ENCODE data around the gene MAGI1. TPM values are rescaled to one million over a fixed set of nuclear protein-coding genes. Genes with fewer than 3 reads are reported as not detected.

Gene MAGI1
- total RNA-seq, 4 donors from 2014 or later, result 49.5 to 72.1 (median 67.6) TPM

DNA sequence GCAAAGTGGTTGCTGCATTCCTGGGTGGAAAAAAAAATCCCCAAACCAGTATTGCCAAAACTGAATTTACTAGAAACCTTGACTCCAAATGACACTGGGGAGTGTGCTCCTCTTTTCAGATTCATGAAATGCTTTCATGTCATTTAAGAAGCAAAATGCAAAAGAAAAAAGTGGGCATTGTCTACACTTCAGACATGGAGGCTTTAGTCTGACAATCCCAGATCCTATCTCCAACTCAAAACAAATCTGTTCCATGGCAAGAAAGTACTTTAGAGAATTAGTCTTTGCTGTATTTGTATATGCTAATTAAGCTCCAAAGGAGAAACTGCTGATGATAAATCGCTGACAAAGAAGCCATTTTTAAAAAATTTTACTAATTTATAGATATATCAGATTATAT, 366.7 kb downstream of the MAGI1 start:
- no peak for DNase-seq
- Histone ChIP-seq H3K27ac (no peak overlapping the region), H3K36me3 (no peaks in the 10 kb centered on the region), H3K27me3 (no peaks in the 10 kb centered on the region), H3K4me1 (no peaks in the 10 kb centered on the region), H3K9me3 (no peaks in the 10 kb centered on the region), H3K4me3 (no peak overlapping the region)
- TF ChIP-seq, protein P1, sequence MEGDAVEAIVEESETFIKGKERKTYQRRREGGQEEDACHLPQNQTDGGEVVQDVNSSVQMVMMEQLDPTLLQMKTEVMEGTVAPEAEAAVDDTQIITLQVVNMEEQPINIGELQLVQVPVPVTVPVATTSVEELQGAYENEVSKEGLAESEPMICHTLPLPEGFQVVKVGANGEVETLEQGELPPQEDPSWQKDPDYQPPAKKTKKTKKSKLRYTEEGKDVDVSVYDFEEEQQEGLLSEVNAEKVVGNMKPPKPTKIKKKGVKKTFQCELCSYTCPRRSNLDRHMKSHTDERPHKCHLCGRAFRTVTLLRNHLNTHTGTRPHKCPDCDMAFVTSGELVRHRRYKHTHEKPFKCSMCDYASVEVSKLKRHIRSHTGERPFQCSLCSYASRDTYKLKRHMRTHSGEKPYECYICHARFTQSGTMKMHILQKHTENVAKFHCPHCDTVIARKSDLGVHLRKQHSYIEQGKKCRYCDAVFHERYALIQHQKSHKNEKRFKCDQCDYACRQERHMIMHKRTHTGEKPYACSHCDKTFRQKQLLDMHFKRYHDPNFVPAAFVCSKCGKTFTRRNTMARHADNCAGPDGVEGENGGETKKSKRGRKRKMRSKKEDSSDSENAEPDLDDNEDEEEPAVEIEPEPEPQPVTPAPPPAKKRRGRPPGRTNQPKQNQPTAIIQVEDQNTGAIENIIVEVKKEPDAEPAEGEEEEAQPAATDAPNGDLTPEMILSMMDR (IDR thresholded peaks at IDR 0.05), result no peak
- TF ChIP-seq POLR2A (IDR thresholded peaks at IDR 0.05), result no peak

DNA sequence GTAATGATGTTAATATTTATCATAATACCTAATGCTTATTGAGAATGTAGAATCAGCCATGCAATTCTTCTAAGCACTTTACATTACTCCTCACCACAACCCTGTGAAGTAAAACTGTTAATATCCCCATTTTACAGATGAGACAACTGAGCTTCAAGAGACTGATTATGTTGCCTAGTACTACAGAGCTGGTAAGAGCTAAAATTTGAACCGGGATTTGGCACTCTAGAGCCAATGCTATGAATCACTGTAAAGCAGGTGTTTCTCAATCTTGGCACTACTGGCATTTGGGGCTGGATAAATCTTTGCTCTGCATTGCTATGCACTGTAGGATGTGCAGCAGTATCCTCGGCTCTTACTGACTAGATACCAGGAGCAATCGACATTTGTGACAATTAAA, 367.7 kb downstream of the MAGI1 start:
- TF ChIP-seq, protein P1 (IDR thresholded peaks at IDR 0.05), result no peak
- no peak for TF ChIP-seq POLR2A (IDR thresholded peaks at IDR 0.05)
- H3K9me3 ChIP-seq, result no peaks in the 10 kb centered on the region
- no peak overlapping the region for H3K4me3 ChIP-seq

DNA sequence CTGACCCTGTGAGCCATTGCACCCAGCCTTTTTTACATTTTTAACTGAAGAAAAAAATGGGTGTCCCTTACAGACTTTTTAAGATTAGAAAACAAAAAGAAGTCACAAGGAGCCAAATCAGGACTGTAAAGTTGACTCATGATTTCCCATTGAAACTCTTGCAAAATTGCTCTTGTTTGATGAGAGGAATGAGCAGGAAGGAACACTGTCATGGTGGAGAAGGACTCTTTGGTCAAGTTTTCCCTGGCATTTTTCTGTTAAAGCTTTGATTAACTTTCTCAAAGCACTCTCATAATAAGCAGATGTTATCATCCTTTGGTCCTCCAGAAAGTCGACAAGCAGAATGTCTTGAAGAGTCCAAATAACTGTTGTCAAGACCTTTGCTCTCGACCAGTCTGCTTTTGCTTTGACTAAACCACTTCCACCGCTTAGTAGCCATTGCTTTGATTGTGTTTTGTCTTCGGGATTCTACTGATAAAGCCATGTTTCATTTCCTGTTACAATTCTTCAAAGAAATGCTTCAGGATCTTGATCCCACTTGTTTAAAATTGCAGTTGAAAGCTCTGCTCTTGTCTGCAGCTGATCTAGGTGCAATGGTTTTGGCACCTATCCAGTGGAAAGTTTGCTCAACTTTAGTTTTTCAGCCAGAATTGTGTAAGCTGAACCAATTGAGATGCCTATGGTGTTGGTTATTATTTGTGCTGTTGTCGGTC, 369.4 kb downstream of the MAGI1 start:
- Histone ChIP-seq H3K27ac (no peak overlapping the region), H3K4me3 (no peak overlapping the region), H3K36me3 (no peaks in the 10 kb centered on the region), H3K27me3 (no peaks in the 10 kb centered on the region), H3K4me1 (no peaks in the 10 kb centered on the region), H3K9me3 (no peaks in the 10 kb centered on the region)
- DNase-seq, result no peak
- no peak for TF ChIP-seq POLR2A (IDR thresholded peaks at IDR 0.05)
- TF ChIP-seq, protein P1 (IDR thresholded peaks at IDR 0.05), result no peak

More for the DNA sequence above, 367.7 kb downstream of the MAGI1 start:
- Histone ChIP-seq H3K4me1 (no peaks in the 10 kb centered on the region), H3K27me3 (no peaks in the 10 kb centered on the region), H3K36me3 (no peaks in the 10 kb centered on the region), H3K27ac (no peak overlapping the region)
- DNase-seq, result no peak

DNA sequence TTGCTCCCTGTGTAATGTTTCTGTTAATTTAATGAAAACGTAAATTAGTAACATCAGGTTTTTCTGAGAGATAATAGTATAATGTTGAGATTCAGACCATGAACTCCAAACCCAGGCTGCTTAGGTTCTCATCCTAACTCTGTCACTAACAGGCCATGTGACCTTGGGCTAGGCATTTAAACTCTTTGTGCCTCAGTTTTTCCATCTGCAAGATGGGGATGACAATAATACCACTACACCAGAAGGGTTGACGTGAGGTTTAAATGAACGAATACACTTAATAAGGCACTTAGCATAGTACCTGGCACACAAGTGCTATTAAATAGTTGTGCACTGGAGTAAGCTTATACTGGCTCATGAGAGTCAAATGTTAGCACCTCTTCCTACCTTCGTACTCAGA, 370.8 kb downstream of the MAGI1 start:
- Histone ChIP-seq H3K27me3 (no peaks in the 10 kb centered on the region), H3K27ac (no peak overlapping the region), H3K36me3 (no peaks in the 10 kb centered on the region), H3K9me3 (no peaks in the 10 kb centered on the region), H3K4me1 (no peaks in the 10 kb centered on the region), H3K4me3 (no peak overlapping the region)
- TF ChIP-seq, protein P1 (IDR thresholded peaks at IDR 0.05), result no peak
- TF ChIP-seq POLR2A (IDR thresholded peaks at IDR 0.05), result no peak
- no peak for DNase-seq

DNA sequence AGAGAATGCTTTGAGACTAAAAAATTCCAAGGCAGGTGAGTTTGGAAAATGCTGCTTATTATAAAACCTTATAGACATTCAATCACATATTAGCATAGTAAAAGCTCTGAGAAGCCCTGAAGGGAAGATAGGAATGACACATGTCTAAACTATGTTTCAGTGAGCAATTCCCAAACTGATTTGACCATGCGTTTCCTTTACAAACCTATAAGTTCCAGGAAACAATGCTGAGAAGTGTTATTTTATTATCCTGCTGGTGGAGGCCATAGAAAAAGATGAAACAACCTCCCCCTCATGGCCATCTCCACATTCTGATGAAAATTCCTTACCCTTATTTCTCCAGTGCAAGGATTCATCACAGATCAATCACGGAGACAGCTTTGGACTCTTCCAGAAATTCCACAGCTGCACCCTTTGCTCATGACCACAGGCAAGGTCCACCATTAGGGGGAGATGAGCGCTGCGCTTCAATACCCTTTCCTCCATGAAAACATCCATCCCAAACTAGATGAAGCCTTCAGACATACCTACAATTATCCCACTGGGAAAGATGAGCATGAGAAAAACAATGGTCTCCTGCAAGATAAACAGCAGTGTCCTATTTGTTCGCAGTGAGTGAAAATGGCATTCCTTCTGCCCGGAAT, 372.1 kb downstream of the MAGI1 start:
- no peaks in the 10 kb centered on the region for H3K4me1 ChIP-seq
- H3K4me3 ChIP-seq, result no peak overlapping the region
- no peak overlapping the region for H3K27ac ChIP-seq
- no peak for DNase-seq
- no peaks in the 10 kb centered on the region for H3K9me3 ChIP-seq
- no peaks in the 10 kb centered on the region for H3K27me3 ChIP-seq
- TF ChIP-seq POLR2A (IDR thresholded peaks at IDR 0.05), result no peak
- TF ChIP-seq, protein P1 (IDR thresholded peaks at IDR 0.05), result no peak
- no peaks in the 10 kb centered on the region for H3K36me3 ChIP-seq
